Nasal cavity respiratory epithelium epithelial cell of viscerocranial mucosa (primary cell): ENCODE results near the gene SURF1. TPM values are rescaled to one million over a fixed set of nuclear protein-coding genes. Genes with fewer than 3 reads are reported as not detected.

ENCODE experiments used
- total RNA-seq: library from RNA; depleted of rRNA; stranded (reverse); fragments of >200 nt; gene quantifications from 2 replicates; pipeline ENCODE4 v1.2.3, GENCODE V29; 2014

Gene SURF1, protein sequence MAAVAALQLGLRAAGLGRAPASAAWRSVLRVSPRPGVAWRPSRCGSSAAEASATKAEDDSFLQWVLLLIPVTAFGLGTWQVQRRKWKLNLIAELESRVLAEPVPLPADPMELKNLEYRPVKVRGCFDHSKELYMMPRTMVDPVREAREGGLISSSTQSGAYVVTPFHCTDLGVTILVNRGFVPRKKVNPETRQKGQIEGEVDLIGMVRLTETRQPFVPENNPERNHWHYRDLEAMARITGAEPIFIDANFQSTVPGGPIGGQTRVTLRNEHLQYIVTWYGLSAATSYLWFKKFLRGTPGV
- total RNA-seq = 16.4 and 44.1 TPM in 2 replicates

DNA sequence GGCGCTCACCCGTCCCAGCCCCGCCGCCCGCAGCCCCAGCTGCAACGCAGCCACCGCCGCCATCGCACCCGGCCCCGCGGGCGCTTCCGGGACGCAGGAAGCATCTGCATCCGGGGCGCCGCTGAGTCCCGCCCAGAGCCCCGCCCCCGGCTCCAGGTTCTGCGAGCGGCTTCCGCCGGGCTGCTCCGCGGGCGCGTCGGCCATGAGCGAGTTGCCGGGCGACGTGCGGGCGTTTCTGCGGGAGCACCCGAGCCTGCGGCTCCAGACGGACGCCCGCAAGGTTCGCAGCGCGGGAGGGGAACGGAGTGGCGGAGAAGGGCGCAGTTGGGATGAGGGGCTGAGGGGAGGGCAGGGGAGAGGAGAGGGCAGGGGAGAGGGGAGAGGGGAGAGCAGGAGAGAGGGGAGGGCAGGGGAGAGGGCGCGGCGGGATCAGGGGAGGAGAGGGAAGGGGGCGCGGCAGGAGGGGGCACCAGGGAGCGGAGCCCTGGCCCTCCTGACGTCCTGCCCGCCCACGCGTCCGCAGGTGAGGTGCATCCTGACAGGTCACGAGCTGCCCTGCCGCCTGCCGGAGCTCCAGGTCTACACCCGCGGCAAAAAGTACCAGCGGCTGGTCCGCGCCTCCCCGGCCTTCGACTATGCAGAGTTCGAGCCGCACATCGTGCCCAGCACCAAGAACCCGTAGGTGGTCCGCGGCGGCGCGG, at the start of gene SURF1, which contains the start of gene SURF2:
Gene SURF1 (minus strand): TSS at position 97 of the 701 bp plus-strand sequence. CDS start 34 bp downstream, at position 63.
Gene SURF2 (plus strand): TSS at position 160 of the 701 bp plus-strand sequence. CDS start 43 bp downstream, at position 203.

DNA sequence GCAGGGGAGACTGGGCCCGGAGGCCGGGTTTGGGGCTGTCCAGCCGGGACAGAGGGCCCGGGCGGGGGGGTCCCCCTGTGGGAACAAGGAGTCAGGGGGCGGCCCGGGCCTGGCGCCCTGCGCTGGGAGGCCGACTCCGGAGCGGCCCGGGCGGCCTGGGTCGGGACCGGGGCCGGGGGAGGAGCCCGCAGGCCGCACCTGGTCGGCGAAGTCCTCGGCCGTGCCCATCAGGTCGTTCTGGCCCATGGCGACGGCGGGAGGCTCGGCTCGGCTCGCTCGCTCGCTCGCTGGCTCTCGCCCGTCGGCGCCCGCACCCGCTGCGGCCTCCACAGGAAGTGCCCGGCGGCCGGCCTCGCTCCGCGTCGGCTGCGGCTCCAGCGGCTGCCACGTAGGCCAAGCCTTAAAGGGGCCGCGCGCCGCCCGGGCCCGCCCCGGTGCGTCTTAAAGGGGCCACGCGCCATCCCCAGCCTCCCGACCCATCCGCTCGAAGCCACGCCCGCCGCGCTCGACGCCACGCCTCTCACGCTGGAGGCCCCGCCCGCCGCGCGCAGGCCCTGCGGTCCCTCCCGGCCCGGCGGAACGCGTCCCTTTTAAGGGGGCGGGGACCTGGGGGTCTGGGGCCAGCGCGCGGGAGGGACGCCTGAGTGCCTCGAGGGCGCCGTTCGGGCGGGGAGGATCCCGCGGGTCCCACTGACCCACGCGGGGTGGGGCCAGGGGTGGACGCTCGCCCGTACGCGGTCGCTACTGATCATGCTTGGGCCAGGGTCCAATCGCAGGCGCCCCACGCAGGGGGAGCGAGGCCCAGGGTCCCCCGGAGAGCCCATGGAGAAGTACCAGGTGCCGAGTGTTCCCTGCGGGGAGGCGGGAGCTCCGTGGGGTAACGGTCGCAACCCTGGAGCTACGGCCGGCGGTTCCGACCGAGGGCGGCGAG, 19.7 kb upstream of the SURF1 start, which contains the start of the genes STKLD1 and SURF4:
Gene STKLD1 (plus strand): TSS at position 643 of the 931 bp plus-strand sequence. CDS start 108 bp downstream, at position 751.
Gene SURF4 (minus strand): TSS at position 337 of the 931 bp plus-strand sequence. CDS start 91 bp downstream, at position 246.

DNA sequence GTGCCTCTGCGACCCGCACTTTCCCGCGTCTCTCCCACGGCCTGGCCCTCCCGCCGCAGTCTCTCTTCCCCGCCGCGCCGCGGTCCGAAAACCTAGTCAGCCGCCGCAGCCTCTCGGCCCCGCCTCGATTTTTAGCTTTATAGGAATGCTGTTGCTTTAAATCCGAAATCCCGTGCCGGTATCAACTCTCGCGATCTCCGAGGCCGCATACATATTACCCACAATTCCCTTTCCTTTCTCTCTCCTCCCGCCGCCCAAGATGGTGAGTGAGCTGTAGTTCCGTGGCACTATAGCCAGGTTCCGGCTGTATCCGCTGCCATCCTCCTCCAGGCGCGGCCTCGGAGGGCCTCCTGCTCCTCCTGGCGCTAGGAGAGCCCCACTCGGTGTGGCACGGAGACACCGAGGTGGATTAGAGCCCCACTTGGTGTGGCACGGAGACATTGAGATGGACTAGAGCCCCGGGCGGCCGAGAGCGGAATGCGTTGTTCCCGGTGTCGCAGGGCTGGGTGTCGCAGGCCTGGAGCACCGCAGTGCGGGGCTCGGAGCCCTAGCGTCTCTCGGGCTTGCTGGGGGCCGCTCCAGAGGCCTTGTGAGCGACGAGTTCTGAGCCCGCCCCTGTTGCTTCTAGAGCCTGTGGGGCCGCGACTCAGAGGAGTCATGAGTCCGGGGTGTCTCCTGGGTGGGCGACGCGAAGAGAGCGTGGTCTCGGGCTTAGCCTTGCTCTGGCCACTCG, 8.1 kb downstream of the SURF1 start, which contains the start of the genes MED22 and RPL7A:
Gene MED22 (minus strand): TSS at position 147 of the 733 bp plus-strand sequence. CDS start 1,469 bp downstream, outside the sequence.
Gene RPL7A (plus strand): TSS at position 234 of the 733 bp plus-strand sequence. CDS start 26 bp downstream, at position 260.

DNA sequence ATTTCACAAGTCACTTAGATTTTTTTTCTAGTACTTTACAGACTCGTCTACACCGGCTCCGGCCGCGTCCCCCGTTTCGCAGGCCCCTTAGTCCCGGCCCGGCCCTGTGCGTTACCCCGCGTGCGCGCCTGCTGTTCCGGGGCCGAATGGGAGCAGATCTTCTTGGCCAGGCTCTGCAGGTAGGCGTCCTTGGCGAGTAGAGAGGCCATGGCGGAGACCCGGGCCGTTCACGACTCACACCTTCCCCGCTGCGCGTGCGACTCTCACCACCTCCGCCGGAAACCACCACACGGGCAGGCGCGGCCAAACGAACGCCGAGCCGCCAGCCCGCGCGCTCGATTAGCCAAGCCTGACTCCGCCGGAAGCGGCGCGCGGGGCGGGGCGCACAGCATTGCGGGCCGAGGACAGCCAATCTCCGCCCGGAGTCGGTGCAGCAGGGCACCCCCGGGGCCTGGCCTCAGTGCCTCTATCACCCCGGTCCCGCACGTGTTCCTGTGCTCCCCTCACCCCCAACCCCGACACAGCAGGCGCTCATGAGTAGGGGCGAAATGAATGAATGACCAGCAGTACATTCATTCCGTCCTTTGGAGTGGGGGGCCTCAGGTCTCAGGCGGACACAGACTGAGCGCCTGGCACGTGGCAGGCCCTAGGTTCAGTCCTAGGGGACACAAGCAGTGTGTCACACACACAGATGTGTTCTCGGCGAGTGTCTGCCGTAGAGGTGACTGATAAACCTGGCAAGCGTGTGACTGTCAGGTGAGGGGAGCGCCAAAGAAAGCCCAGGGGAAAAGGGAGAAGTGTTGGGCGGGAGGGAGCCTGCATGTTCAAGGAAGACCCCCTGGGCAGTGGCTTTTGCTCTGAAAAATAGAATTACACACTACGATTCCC, 20.1 kb downstream of the SURF1 start, which contains the start of gene SURF6:
Gene SURF6 (minus strand): TSS at position 265 of the 888 bp plus-strand sequence. CDS start 56 bp downstream, at position 209.

Other genes with a start within 250 kb of the SURF1 start
- 15.4 and 35.7 TPM in 2 replicates for gene RALGDS, start 235.2 kb downstream of the SURF1 start, total RNA-seq
- gene GBGT1, start 192.6 kb downstream of the SURF1 start, total RNA-seq = 0.34 and 2.1 TPM in 2 replicates
- gene OBP2B, start 147.2 kb downstream of the SURF1 start, total RNA-seq = not detected in 2 replicates
- 0.14 TPM in 1 of 2 replicates, not detected in the other for gene ABO, start 81.3 kb downstream of the SURF1 start, total RNA-seq
- 9.2 and 23.6 TPM in 2 replicates for gene SURF6, start 20.3 kb downstream of the SURF1 start, total RNA-seq
- gene MED22, start 8.4 kb downstream of the SURF1 start, total RNA-seq = 17.1 and 22.8 TPM in 2 replicates
- gene RPL7A, start 8.3 kb downstream of the SURF1 start, total RNA-seq = 1,202 and 2,134 TPM in 2 replicates
- 36.0 and 64.9 TPM in 2 replicates for gene SURF2, start 63 bp upstream of the SURF1 start, total RNA-seq
- 239 and 361 TPM in 2 replicates for gene SURF4, start 19.6 kb upstream of the SURF1 start, total RNA-seq
- gene STKLD1, start 19.9 kb upstream of the SURF1 start, total RNA-seq = under 0.01 and 0.07 TPM in 2 replicates
- 29.0 and 39.8 TPM in 2 replicates for gene REXO4, start 61.5 kb upstream of the SURF1 start, total RNA-seq
- 1.4 and 3.8 TPM in 2 replicates for gene ADAMTS13, start 65.9 kb upstream of the SURF1 start, total RNA-seq
- gene CACFD1, start 103.5 kb upstream of the SURF1 start, total RNA-seq = 4.8 and 10.8 TPM in 2 replicates
- gene SLC2A6, start 122.6 kb upstream of the SURF1 start, total RNA-seq = 3.8 and 6.2 TPM in 2 replicates
- gene MYMK, start 168.5 kb upstream of the SURF1 start, total RNA-seq = not detected in 2 replicates
- under 0.01 TPM in 1 of 2 replicates, not detected in the other for gene ADAMTSL2, start 178.2 kb upstream of the SURF1 start, total RNA-seq